AG04450 (cell line): ENCODE results near the gene NCBP3. TPM values are rescaled to one million over a fixed set of nuclear protein-coding genes. Genes with fewer than 3 reads are reported as not detected.
A peak's percentile ranks its signal among the peaks of the same experiment; 100 is the strongest.

Experiments
- CTCF ChIA-PET: fragments of 300-600, 350-600 bp; formaldehyde crosslinking; extraction: SDS; loops from one replicate; lab custom pipeline; 2022; ENCODE audit warnings: antibody characterized with exemption, inconsistent platforms; lab: Charles Lee
- POLR2A ChIA-PET: fragments of 350-600 bp; formaldehyde crosslinking; extraction: SDS; loops from one replicate; lab custom pipeline; 2021; ENCODE audit warnings: antibody characterized with exemption, inconsistent platforms; lab: Yijun Ruan, JAX
- DNase-seq: peaks from one replicate; pipeline ENCODE4 v3.0.0-alpha.2; 2011; ENCODE audit warnings: low read depth, low spot score
- H3K27ac ChIP-seq: one replicate; pipeline ENCODE4 v1.5.1; 2012; ENCODE audit warnings: low read depth, low read length, control low read depth
- H3K27me3 ChIP-seq: one replicate; pipeline ENCODE4 v1.6.0; 2012; ENCODE audit warnings: low read length; ENCODE audit not compliant: control insufficient read depth, insufficient read depth
- H3K4me3 ChIP-seq: 2 replicates; pipeline ENCODE4 v1.5.1; 2011; ENCODE audit warnings: mild to moderate bottlenecking, low read depth, low read length, control low read depth
- H3K9me3 ChIP-seq: 2 replicates; pipeline ENCODE4 v1.5.1; 2012; ENCODE audit warnings: low read length; ENCODE audit not compliant: control insufficient read depth, insufficient read depth
- CTCF ChIP-seq: IDR thresholded peaks from 2 replicates; pipeline ENCODE4 v1.5.1; 2011; ENCODE audit warnings: low read depth, low read length, control low read depth, inconsistent platforms
- polyA plus RNA-seq: library from polyadenylated mRNA; depleted of rRNA; stranded (reverse); fragments of >200 nt; gene quantifications from 2 replicates; pipeline ENCODE4 v1.2.3, GENCODE V29; 2011

NCBP3 gene
- polyA plus RNA-seq, 1 experiment = 28.5 TPM

GRCh38 chr17:3828151-3828851 is 17.7 kb downstream of the NCBP3 start:
- Histone ChIP-seq H3K27me3 (no peaks in the 10 kb centered on the region), H3K9me3 (no peaks in the 10 kb centered on the region), H3K27ac (peak overlapping the region; percentile 73), H3K4me3 (no peak overlapping the region)
- TF ChIP-seq CTCF = no peak
- ChIA-PET CTCF (interaction anchor here (0.8 to 6.6 kb wide), 8 partner anchors 11 to 270 kb away, joined by 3 to 116 read pairs (median 5); partner anchors contain the start of genes HASPIN and NCBP3), POLR2A (interaction anchor here (0.6 to 1.7 kb wide), 6 partner anchors 17 to 180 kb away, joined by 3 to 11 read pairs (median 3); no protein-coding TSS in a partner anchor)
- DNase-seq = peak; percentile 72

GRCh38 chr17:3827124-3827773 is 18.8 kb downstream of the NCBP3 start:
- no peaks in the 10 kb centered on the region for H3K27me3 ChIP-seq
- H3K27ac ChIP-seq = no peak overlapping the region
- CTCF ChIA-PET = interaction anchor here (0.6 to 6.6 kb wide), 15 partner anchors 10 to 271 kb away, joined by 3 to 116 read pairs (median 4); partner anchors contain the start of genes HASPIN and NCBP3
- peak; percentile 68 for TF ChIP-seq CTCF
- POLR2A ChIA-PET = interaction anchor here (0.7 to 1.7 kb wide), 3 partner anchors 88 to 95 kb away, joined by 3 to 11 read pairs (median 3); no protein-coding TSS in a partner anchor
- H3K4me3 ChIP-seq = no peak overlapping the region
- H3K9me3 ChIP-seq = no peaks in the 10 kb centered on the region
- DNase-seq = no peak

GRCh38 chr17:3826191-3826590 is 19.9 kb downstream of the NCBP3 start:
- DNase-seq = no peak
- Histone ChIP-seq H3K9me3 (no peaks in the 10 kb centered on the region), H3K4me3 (no peak overlapping the region), H3K27ac (no peak overlapping the region), H3K27me3 (no peaks in the 10 kb centered on the region)
- CTCF ChIA-PET = interaction anchor here (0.6 to 6.6 kb wide), 4 partner anchors 12 to 690 kb away, joined by 3 to 116 read pairs (median 46); partner anchors contain the start of gene NCBP3
- TF ChIP-seq CTCF = no peak
- POLR2A ChIA-PET = interaction anchor here (1.0 kb wide), 1 partner anchor 14 kb away, joined by 3 read pairs; no protein-coding TSS in a partner anchor

- no peak for DNase-seq
- CTCF ChIA-PET = interaction anchor here (1.1 kb wide), 1 partner anchor 25 kb away, joined by 6 read pairs; the partner anchor contains the start of gene NCBP3
- H3K9me3 ChIP-seq = no peaks in the 10 kb centered on the region
- no peaks in the 10 kb centered on the region for H3K27me3 ChIP-seq
- POLR2A ChIA-PET = no interaction called here
- H3K4me3 ChIP-seq = no peak overlapping the region
- TF ChIP-seq CTCF = no peak
- H3K27ac ChIP-seq = no peak overlapping the region
These were observed 24.9 kb downstream of the NCBP3 start for GRCh38 chr17:3821101-3821500.

- TF ChIP-seq CTCF = no peak
- H3K27ac ChIP-seq = no peak overlapping the region
- no peak overlapping the region for H3K4me3 ChIP-seq
- H3K9me3 ChIP-seq = no peaks in the 10 kb centered on the region
- ChIA-PET POLR2A (no interaction called here), CTCF (interaction anchor here (0.7 to 2.3 kb wide), 2 partner anchors 9 to 81 kb away, joined by 3 to 8 read pairs; no protein-coding TSS in a partner anchor)
- no peak for DNase-seq
- no peaks in the 10 kb centered on the region for H3K27me3 ChIP-seq
These were observed 27.3 kb downstream of the NCBP3 start for GRCh38 chr17:3818786-3819185.
